Epithelial cell of esophagus (primary cell): Measurements from ENCODE around the gene CSRP1.
"Not testable (repeated sequence)": the region's sequence is repeated elsewhere in the genome, so short reads cannot be mapped to it uniquely, and the experiment has no call there.

Experiments used
- DNase-seq: peaks from one replicate; pipeline ENCODE4 v3.0.0; 2010; ENCODE audit warnings: low read depth
- H3K4me3 ChIP-seq: 2 replicates; pipeline ENCODE4 v1.5.1; 2011; ENCODE audit warnings: mild to moderate bottlenecking, low read length, control low read depth
- TF ChIP-seq, protein P1 (sequence below): IDR thresholded peaks from 2 replicates; pipeline ENCODE4 v1.5.1; 2011; ENCODE audit warnings: low read depth, mild to moderate bottlenecking, low read length, control low read depth, inconsistent platforms; ENCODE audit not compliant: insufficient read depth; ENCODE audit errors: missing control alignments

CSRP1 gene

DNA sequence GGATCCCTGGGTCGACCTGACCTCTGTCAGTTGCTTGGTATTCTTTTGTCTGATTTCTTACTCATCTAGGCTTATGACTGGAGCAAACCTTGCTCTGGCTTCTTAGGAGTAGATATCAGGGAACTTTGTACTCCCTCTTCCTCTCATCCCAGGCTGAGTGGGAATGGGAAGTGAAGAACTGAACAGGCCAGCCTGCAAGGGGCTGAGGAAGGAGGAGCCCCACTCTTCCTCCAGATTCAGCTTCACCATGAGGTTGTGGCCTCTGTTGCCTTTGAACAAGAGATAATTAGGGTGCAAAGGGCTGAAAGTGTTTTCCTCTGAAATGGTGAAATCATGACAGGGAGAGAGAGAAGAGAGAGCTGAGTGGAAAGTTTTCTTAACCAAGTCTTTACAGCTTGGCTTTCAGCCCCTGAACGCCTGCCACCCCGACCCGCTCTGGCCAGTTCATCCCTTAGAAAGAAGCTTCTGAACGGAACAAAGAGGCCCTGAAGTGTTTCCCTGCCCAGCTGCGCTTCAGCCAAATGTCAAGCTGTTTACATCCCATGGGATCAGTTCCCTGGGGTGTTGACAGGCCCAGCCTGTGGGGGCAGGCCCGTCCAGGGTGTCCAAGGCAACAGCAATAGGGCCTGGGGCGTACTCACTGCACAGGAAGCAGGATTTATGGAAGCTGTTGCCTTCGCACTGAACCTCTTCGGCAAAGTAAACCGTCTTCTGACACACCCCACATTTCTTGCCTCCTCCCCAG, 11.2 kb downstream of the CSRP1 start:
- peak; percentile 78 for DNase-seq
- TF ChIP-seq, protein P1, sequence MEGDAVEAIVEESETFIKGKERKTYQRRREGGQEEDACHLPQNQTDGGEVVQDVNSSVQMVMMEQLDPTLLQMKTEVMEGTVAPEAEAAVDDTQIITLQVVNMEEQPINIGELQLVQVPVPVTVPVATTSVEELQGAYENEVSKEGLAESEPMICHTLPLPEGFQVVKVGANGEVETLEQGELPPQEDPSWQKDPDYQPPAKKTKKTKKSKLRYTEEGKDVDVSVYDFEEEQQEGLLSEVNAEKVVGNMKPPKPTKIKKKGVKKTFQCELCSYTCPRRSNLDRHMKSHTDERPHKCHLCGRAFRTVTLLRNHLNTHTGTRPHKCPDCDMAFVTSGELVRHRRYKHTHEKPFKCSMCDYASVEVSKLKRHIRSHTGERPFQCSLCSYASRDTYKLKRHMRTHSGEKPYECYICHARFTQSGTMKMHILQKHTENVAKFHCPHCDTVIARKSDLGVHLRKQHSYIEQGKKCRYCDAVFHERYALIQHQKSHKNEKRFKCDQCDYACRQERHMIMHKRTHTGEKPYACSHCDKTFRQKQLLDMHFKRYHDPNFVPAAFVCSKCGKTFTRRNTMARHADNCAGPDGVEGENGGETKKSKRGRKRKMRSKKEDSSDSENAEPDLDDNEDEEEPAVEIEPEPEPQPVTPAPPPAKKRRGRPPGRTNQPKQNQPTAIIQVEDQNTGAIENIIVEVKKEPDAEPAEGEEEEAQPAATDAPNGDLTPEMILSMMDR, result no peak
- no peak overlapping the region for H3K4me3 ChIP-seq

DNA sequence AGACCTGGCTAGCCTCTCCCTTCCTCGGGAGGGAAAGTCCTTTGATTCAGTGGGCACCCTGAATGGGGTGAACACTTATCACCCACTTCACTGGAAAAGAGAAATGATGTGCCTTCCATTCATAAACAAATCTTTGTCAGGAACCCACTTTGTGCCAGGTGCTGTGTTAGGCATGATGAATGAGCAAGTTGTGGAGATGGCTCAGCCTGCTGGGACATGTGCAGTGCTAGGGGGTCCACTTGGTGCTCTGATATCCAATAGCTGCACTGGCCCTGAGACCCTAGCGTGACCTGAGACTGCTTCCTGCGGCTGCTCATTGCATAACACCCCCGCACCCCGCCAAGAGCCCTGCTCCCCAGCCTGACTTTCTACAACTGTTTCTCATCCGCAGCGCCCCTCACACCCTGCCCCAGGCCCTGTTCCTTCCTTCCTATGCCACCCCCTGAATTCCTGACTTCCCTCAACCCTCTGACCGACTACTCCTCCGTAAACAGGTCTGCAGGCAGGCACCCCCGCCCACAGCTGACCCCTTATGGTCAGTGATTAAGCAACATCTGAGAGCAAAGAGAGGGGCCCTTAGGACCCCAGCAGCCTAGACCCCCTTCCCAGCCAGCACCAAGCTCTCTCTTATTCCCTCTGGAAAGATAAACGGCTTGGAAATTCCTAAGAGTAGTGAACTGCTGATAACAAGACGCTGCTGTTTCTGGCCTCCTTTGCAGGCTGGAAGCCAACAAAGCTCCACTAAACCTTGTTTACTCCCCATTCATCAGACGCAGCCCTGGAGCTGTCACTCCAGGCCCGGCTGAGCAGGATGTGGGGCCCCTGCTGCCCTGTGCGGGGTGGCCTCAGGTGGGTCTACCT, 12.9 kb downstream of the CSRP1 start:
- TF ChIP-seq, protein P1, result no peak
- no peak overlapping the region for H3K4me3 ChIP-seq
- DNase-seq, result no peak

DNA sequence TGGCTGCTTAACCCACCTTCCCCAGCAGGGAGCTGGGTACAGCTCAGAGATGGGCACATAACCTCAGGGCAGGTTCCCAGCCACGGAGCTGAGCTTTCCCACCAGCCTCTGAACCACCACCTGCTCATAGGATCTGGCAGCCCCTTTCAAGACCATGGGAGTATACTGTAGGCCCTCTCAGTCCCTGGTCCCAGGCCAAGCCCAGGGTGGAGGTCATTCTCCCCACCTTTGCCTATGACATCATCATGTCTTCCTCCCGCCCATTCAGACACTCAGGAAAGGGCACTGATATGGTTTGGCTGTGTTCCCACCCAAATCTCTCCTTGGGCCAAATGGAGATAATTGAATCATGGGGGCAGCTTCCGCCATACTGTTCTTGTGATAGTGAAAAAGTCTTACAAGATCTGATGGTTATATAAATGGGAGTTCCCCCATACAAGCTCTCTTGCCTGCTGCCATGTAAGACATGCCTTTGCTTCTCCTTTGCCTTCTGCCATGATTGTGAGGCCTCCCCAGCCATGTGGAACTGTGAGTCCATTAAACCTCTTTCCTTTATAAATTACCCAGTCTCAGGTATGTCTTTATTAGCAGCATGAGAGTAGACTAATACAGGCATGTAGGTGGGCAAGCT, 13.8 kb downstream of the CSRP1 start:
- DNase-seq, H3K4me3 ChIP-seq: not testable (repeated sequence)

DNA sequence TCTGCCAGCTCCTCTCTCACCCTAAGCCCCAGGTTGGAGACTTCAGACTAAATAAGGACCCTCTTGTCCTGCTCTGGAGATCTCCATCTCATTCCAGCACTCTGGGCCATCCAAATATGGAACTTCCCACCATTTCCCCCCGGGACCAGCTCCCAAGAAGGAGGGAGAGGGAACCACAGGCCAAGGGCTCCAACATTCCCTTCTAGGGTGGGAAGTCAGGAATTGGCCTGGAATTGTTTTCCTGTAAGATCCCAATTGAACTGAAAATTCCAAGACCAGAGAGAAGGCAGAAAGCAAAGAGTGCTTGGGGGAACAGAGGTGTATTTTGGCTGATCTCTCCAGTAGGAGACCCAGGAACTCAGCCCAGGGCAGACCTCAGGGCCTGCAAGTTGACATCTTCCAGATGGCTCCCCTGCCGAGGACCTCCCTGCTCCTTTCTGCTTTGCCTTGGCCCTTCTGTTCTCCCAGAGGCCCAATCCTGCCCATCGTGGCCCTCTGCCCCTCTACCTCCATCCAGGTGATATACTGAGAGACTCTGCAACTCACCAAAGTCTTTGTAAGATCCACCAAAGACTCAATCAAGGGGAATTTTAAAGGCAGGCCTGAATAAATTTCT, 14.9 kb downstream of the CSRP1 start:
- TF ChIP-seq, protein P1, result no peak
- no peak overlapping the region for H3K4me3 ChIP-seq

DNA sequence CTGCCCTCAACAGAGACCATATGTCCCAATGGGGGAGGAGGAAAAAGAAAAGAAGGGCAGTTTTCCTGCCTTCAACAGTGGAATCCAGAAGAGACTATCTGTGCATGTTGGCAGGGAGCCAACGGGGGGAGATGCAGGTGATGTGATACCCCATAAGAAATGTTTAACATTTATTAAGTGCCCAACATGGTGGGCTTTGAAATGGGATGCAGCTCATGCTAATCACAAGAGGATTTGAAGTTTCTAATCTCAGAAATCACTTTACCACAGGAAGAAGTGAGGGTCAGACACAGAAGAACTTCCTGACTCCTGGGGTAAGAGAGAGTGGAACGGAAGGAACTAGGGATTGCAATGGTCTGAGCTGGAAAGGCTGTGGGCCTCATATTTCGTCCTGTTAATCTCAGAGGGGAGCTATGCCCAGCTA, 16.2 kb downstream of the CSRP1 start:
- DNase-seq, result no peak
- TF ChIP-seq, protein P1, result no peak
- no peak overlapping the region for H3K4me3 ChIP-seq

More for the DNA sequence above, 14.9 kb downstream of the CSRP1 start:
- no peak for DNase-seq

DNA sequence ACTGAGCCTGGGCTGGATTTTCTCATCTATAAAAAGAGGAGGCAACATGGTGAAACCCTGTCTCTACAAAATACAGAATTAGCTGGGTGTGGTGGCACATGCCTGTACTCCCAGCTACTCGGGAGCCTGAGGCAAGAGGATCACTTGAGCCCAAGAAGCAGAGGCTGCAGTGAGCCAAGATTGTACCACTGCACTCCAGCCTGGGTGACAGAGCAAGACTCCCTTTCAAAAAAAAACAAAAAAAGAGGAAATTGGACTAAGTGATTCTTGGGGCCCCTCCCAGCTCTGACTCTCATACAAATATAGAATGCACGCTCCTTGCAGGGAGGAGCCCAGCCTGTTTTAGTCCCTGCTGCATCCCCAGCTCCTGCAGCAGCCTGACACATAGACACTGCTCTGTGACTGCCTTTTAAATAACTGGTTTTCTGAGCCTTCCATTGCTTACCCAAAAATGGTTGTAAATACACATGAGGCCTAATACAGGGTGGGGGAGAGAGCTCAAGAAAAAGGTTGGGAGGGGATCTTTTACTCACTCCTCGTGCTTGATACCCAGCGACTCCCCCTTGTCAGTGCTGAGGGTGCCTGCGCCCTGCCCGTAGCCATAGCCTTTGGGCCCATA, 17.2 kb downstream of the CSRP1 start:
- TF ChIP-seq, protein P1, result no peak
- H3K4me3 ChIP-seq, result no peak overlapping the region
- no peak for DNase-seq
